Measurements from ENCODE around the gene CCDC85C.

Gene CCDC85C

DNA sequence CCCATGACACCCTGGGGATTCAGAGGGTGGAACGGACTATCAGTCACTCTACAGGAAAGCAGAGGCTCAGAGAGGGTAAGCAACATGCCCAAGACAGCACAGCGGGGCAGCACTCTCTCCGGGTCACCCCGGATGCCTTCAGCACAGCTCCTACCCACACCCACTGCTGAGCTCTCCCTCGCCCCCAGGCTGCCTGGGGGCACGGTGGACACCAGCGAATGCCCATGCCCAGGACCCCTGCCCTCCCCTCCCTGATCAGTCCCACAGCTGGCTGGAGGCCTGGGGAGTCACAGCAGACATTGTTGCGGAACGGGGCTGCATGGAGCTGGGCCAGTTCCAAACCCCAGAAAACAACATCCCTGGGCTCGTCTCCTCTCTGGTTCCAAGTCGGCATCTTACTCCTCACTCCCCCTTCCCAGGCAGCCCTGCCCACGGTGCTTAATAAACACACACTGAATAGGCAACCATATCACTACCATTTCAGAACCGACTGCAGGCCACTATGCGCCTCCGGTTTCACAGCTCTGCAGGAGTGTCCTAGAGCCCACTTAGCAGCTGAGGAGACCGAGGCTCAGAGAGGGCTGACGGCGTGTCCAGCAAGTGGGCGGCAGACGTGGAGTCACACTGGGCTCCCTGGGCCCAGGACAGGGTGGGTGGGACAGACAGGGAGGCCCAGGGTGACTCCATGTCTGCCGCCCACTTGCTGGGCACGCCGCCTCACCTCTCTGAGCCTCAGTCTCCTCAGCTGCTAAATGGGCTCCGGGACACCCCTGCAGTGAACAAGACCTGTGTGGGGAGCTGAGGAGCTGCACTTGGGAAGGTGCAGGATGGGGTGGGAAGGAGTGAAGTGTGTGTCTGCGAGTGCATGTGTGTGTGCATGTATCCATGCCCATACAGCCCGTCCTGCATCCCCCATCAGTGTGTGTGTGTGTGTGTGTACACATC, 27.0 kb downstream of the CCDC85C start:
- TF ChIP-seq CREB1 (IDR thresholded peaks at IDR 0.05; ENCODE audit: low read depth): no peak
- TF ChIP-seq ZBTB7A (IDR thresholded peaks at IDR 0.05; ENCODE audit: low read depth): no peak
- TF ChIP-seq CEBPB (IDR thresholded peaks at IDR 0.05): no peak
- TF ChIP-seq EP300 (IDR thresholded peaks at IDR 0.05; ENCODE audit: borderline replicate concordance): no peak
- no peak for TF ChIP-seq MAX (IDR thresholded peaks at IDR 0.05)
- TF ChIP-seq, protein P1, sequence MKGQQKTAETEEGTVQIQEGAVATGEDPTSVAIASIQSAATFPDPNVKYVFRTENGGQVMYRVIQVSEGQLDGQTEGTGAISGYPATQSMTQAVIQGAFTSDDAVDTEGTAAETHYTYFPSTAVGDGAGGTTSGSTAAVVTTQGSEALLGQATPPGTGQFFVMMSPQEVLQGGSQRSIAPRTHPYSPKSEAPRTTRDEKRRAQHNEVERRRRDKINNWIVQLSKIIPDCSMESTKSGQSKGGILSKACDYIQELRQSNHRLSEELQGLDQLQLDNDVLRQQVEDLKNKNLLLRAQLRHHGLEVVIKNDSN (IDR thresholded peaks at IDR 0.05): no peak
- no peak for TF ChIP-seq YY1 (IDR thresholded peaks at IDR 0.05; ENCODE audit: low read depth)
- TF ChIP-seq TEAD4 (IDR thresholded peaks at IDR 0.05): no peak
- no peak for TF ChIP-seq RAD21 (IDR thresholded peaks at IDR 0.05; ENCODE audit: low read depth)
- no peak for TF ChIP-seq NFIC (IDR thresholded peaks at IDR 0.05)
- no peak for TF ChIP-seq TCF12 (IDR thresholded peaks at IDR 0.05; ENCODE audit: low read depth)
- TF ChIP-seq EGR1 (IDR thresholded peaks at IDR 0.05): no peak
- no peak for TF ChIP-seq REST (IDR thresholded peaks at IDR 0.05; ENCODE audit: low read depth)

DNA sequence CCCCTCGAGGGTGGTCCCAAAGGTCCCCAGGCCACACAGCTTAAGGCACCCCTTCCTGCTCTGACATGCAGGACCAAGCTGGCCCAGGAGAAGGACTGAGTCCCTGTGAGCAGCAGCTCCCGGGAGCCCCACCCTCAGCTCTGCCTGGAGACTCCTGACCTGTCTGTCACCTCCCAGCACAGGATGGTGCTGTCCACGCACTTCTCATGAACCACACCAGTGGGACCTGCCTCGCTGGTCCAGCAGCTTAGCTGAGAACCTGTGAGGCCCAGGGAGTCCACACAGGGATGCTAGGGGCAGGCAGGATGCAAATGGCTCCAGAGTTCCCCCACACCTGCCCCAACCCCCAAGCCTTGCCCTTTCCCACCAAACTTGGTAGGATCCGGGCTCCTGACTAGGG, 27.7 kb downstream of the CCDC85C start:
- no peak for TF ChIP-seq EGR1 (IDR thresholded peaks at IDR 0.05)
- TF ChIP-seq TAF1 (IDR thresholded peaks at IDR 0.05; ENCODE audit: low read depth): no peak
- no peak for TF ChIP-seq NFIC (IDR thresholded peaks at IDR 0.05)
- no peak for TF ChIP-seq REST (IDR thresholded peaks at IDR 0.05; ENCODE audit: low read depth)
- TF ChIP-seq, protein P1 (IDR thresholded peaks at IDR 0.05): no peak
- TF ChIP-seq CEBPB (IDR thresholded peaks at IDR 0.05): no peak
- no peak for TF ChIP-seq TCF12 (IDR thresholded peaks at IDR 0.05; ENCODE audit: low read depth)
- TF ChIP-seq YY1 (IDR thresholded peaks at IDR 0.05; ENCODE audit: low read depth): no peak
- no peak for TF ChIP-seq TEAD4 (IDR thresholded peaks at IDR 0.05)
- TF ChIP-seq MAX (IDR thresholded peaks at IDR 0.05): no peak
- TF ChIP-seq ZBTB7A (IDR thresholded peaks at IDR 0.05; ENCODE audit: low read depth): no peak
- no peak for TF ChIP-seq RAD21 (IDR thresholded peaks at IDR 0.05; ENCODE audit: low read depth)
- TF ChIP-seq CREB1 (IDR thresholded peaks at IDR 0.05; ENCODE audit: low read depth): no peak
- no peak for TF ChIP-seq FOXM1 (IDR thresholded peaks at IDR 0.05; ENCODE audit: borderline replicate concordance, low read depth)

DNA sequence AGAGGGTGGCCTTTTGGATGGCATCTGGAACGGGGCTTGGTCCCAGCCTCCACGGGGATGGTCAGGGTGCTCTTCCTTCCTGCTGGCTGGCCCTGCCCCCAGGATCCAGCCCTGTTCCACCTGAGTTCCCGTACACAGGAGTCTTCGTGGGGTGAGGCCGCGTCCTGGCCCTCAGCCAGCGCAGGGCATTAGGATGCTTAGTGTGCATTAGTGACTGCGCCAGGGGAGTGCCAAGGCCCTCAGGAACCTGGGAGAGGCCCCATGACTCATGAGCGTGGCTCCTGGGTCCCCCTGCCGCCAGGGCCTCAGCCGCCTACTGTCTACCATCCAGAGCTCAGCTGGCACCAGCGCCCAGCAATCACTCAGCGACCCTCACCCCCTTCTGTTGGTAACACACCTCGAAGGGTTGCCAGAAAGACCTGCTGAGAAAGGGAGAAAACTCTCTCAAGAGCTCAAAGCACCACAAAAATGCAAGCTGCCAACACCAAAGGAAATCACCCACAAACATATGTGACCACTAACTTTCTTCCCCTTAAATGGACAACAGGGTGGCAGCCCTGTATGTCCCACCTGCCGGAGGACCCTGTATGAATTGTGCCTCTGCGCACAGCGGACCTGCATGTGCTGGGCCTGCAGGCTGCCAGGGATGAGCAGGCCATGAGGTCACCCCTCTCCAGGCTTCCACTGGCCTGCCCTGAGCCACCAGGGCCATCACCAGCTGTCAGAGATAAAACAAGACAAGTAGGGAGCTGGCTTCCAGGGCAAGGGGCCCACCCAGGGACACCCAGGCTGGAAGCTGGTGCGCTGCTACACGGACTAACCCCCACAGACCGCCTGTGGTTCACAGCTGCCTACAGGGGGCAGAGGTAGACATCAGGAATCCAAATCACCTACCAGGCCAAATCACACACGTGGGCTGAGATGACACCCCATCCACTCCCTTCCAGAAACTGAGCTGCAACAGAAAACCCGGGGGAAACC, 28.7 kb downstream of the CCDC85C start:
- TF ChIP-seq YY1 (IDR thresholded peaks at IDR 0.05; ENCODE audit: low read depth) (peak; percentile 65), REST (IDR thresholded peaks at IDR 0.05; ENCODE audit: low read depth) (no peak), CREB1 (IDR thresholded peaks at IDR 0.05; ENCODE audit: low read depth) (no peak), TCF12 (IDR thresholded peaks at IDR 0.05; ENCODE audit: low read depth) (peak; percentile 96), CEBPB (IDR thresholded peaks at IDR 0.05) (peak; percentile 38; the same call in 1 of the 2 replicates), NFIC (IDR thresholded peaks at IDR 0.05) (peak; percentile 100), FOXM1 (IDR thresholded peaks at IDR 0.05; ENCODE audit: borderline replicate concordance, low read depth) (peak; percentile 84), EP300 (IDR thresholded peaks at IDR 0.05; ENCODE audit: borderline replicate concordance) (peak; percentile 95), TAF1 (IDR thresholded peaks at IDR 0.05; ENCODE audit: low read depth) (no peak; the same call in 1 of the 2 replicates), EGR1 (IDR thresholded peaks at IDR 0.05) (no peak), TEAD4 (IDR thresholded peaks at IDR 0.05) (peak; percentile 90), MAX (IDR thresholded peaks at IDR 0.05) (peak; percentile 52; the same call in 1 of the 2 replicates), RAD21 (IDR thresholded peaks at IDR 0.05; ENCODE audit: low read depth) (no peak; the same call in 1 of the 2 replicates), ZBTB7A (IDR thresholded peaks at IDR 0.05; ENCODE audit: low read depth) (peak; percentile 68)
- TF ChIP-seq, protein P1 (IDR thresholded peaks at IDR 0.05): peak; percentile 45
